ENCODE data around the gene TXNDC5. TPM values are rescaled to one million over a fixed set of nuclear protein-coding genes. Genes with fewer than 3 reads are reported as not detected.
A peak's percentile ranks its signal among the peaks of the same experiment; 100 is the strongest.

The TXNDC5 gene
- 192 TPM for total RNA-seq

- H3K27me3 ChIP-seq: no peaks in the 10 kb centered on the region
- peak within 1 kb of the TSS; percentile 70 to 76 for H3K27ac ChIP-seq
- intact Hi-C loops (cut with DNase I): loop anchor here (5.0 kb wide), 5 partner anchors 152 to 527 kb away; partner anchors contain the start of genes BLOC1S5, EEF1E1 and SLC35B3
- TF ChIP-seq CTCF (IDR thresholded peaks at IDR 0.05): no peak
- no peaks in the 10 kb centered on the region for H3K9me3 ChIP-seq
- peak within 1 kb of the TSS; percentile 99 for H3K4me3 ChIP-seq
- peaks cover 3 to 9% of the 10 kb centered on the region in 2 donors for H3K4me1 ChIP-seq
- H3K36me3 ChIP-seq: no peaks in the 10 kb centered on the region
- DNase-seq (ENCODE audit: low spot score in 2 of 2): peak in 1 of 2 donors; percentile 85
These were observed at the start of gene TXNDC5 for GRCh38 chr6:7910654-7911344. Gene TXNDC5, minus strand, starts transcription at chr6:7910788. Its CDS starts 12 bp downstream, at chr6:7910776.

DNA sequence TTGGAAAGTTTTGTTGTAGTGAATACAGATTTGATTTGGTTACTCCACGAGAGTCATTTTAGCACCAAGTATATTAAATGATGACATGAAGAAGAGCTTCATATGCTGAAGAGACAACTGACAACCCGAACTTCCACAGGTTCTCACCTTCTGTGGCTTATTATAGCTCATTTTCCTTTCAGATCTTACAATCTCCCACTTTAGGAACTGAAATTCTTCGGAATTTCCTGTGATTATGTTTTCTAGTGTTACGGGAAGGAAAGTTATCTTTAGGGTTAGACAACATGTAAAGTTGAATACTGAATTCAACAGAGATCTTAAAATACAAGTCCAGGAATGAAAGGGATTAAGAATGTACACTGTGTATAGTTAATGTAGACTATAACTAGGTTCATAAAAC, 49.6 kb upstream of the TXNDC5 start:
- H3K27me3 ChIP-seq: no peaks in the 10 kb centered on the region
- no peak for TF ChIP-seq CTCF (IDR thresholded peaks at IDR 0.05)
- H3K4me1 ChIP-seq: no peaks in the 10 kb centered on the region
- no peaks in the 10 kb centered on the region for H3K9me3 ChIP-seq
- H3K36me3 ChIP-seq: no peaks in the 10 kb centered on the region
- H3K27ac ChIP-seq: no peak overlapping the region
- intact Hi-C loops (cut with DNase I): no loop called here
- DNase-seq (ENCODE audit: low spot score in 2 of 2): no peak
- no peak overlapping the region for H3K4me3 ChIP-seq

DNA sequence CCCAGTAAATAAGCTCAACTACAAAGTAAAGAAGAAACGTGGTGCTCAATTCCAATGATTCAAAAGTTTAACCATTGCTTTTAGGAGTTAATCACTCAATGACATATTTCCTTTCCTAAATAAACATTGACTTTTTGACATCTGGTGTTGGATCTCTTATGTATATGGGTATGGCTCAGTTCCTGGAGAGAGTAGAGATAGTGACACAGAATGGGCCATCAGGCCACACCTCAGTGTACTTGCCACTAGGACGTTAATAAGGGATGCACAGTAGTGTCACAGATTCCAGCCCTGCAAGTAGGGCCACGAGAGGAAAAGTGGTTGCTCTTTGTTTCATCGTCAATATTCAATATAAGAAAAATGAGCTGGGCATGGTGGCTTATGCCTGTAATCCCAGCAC, 48.9 kb upstream of the TXNDC5 start:
- no peaks in the 10 kb centered on the region for H3K27me3 ChIP-seq
- TF ChIP-seq CTCF (IDR thresholded peaks at IDR 0.05): no peak
- no peaks in the 10 kb centered on the region for H3K4me1 ChIP-seq
- H3K4me3 ChIP-seq: no peak overlapping the region
- DNase-seq (ENCODE audit: low spot score in 2 of 2): no peak
- H3K36me3 ChIP-seq: no peaks in the 10 kb centered on the region
- H3K27ac ChIP-seq: no peak overlapping the region
- no peaks in the 10 kb centered on the region for H3K9me3 ChIP-seq
- intact Hi-C loops (cut with DNase I): no loop called here

- H3K27me3 ChIP-seq: no peaks in the 10 kb centered on the region
- no peak overlapping the region for H3K4me3 ChIP-seq
- H3K4me1 ChIP-seq: no peaks in the 10 kb centered on the region
- TF ChIP-seq CTCF (IDR thresholded peaks at IDR 0.05): no peak
- no peaks in the 10 kb centered on the region for H3K9me3 ChIP-seq
- H3K36me3 ChIP-seq: no peaks in the 10 kb centered on the region
- DNase-seq (ENCODE audit: low spot score in 2 of 2): no peak
- H3K27ac ChIP-seq: no peak overlapping the region
- intact Hi-C loops (cut with DNase I): no loop called here
These were observed 47.9 kb upstream of the TXNDC5 start for GRCh38 chr6:7958464-7958863.

DNA sequence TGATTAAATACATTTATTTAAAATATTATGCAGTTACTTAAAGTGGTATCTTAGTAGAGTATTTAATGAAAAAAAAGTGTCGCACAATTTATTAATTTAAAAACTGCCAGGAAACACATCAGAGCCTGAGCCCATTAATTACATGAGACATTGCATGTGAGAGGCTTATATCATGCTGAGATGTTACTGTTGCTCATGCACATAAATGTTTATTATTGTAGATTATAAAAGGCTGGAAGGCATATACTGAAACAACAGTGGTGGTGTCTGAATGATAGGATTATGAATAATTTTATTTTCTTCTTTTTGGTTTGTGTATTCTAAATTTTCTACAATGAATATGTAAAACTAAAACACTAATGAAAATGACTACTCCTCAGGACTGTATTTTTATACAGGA, 45.7 kb upstream of the TXNDC5 start:
- no peaks in the 10 kb centered on the region for H3K36me3 ChIP-seq
- intact Hi-C loops (cut with DNase I): no loop called here
- H3K27ac ChIP-seq: no peak overlapping the region
- H3K9me3 ChIP-seq: no peaks in the 10 kb centered on the region
- TF ChIP-seq CTCF (IDR thresholded peaks at IDR 0.05): no peak
- no peaks in the 10 kb centered on the region for H3K27me3 ChIP-seq
- no peak for DNase-seq (ENCODE audit: low spot score in 2 of 2)
- no peak overlapping the region for H3K4me3 ChIP-seq
- no peaks in the 10 kb centered on the region for H3K4me1 ChIP-seq
